ENCODE measurements around the gene PRUNE2. TPM values are rescaled to one million over a fixed set of nuclear protein-coding genes. Genes with fewer than 3 reads are reported as not detected.

PRUNE2 gene
- total RNA-seq, 1 experiment from 2014 or later: 3.5 TPM

GRCh38 chr9:76725011-76725546, 180.8 kb downstream of the PRUNE2 start:
- Mint-ChIP-seq H3K4me3 (ENCODE audit: unreplicated experiment) (no peak overlapping the region), H3K9me3 (ENCODE audit: unreplicated experiment) (no peaks in the 10 kb centered on the region), H3K36me3 (ENCODE audit: insufficient read depth, unreplicated experiment) (no peaks in the 10 kb centered on the region), H3K27me3 (ENCODE audit: insufficient read depth, unreplicated experiment) (no peaks in the 10 kb centered on the region), H3K4me1 (ENCODE audit: low read depth, unreplicated experiment) (no peaks in the 10 kb centered on the region), H3K27ac (ENCODE audit: unreplicated experiment) (no peak overlapping the region)
- Histone ChIP-seq H3K9me3 (no peaks in the 10 kb centered on the region), H3K4me3 (ENCODE audit: low read depth, low read length) (no peak overlapping the region), H3K4me1 (no peaks in the 10 kb centered on the region), H3K27me3 (replicated peaks; ENCODE audit: control insufficient read depth, insufficient read depth, low read length) (no peaks in the 10 kb centered on the region), H3K36me3 (ENCODE audit: control insufficient read depth, insufficient read depth, low read length) (no peaks in the 10 kb centered on the region)
- no peak for TF ChIP-seq CTCF (IDR thresholded peaks at IDR 0.05; ENCODE audit: insufficient read depth in 1 of 2, low read depth in 1 of 2, low read length in 1 of 2, severe bottlenecking in 1 of 2, unreplicated experiment in 1 of 2)
- CTCF ChIA-PET: no interaction called here
- intact Hi-C loops (cut with micrococcal nuclease; ENCODE audit: unreplicated experiment): no loop called here
- POLR2A ChIA-PET: no interaction called here
- no peak for DNase-seq
- no TSS peak for BruUV-seq (replicated peaks)

DNA sequence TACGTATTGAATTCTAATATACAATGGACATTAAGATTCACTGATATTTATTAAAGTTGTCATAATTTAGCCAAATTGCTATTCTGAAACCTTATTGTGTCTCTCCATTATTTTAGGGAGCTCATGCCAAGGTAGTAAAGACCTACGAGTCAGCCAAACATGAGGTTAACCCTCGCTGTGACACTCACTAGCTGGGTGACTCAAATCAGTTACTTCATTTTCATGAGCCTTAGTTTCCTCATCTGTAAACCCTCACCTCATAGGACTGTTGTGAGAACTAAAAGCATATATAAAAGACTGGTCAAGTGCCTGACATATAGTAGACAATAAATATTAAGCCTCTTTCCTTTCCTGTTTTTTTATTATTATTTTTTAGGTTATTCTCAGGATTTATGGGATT, 185.7 kb downstream of the PRUNE2 start:
- ChIA-PET POLR2A (no interaction called here), CTCF (no interaction called here)
- Histone ChIP-seq H3K27me3 (replicated peaks; ENCODE audit: control insufficient read depth, insufficient read depth, low read length) (no peaks in the 10 kb centered on the region), H3K4me1 (no peaks in the 10 kb centered on the region), H3K36me3 (ENCODE audit: control insufficient read depth, insufficient read depth, low read length) (no peaks in the 10 kb centered on the region), H3K9me3 (no peaks in the 10 kb centered on the region), H3K4me3 (ENCODE audit: low read depth, low read length) (no peak overlapping the region)
- Mint-ChIP-seq H3K4me1 (ENCODE audit: low read depth, unreplicated experiment) (peaks cover 5% of the 10 kb centered on the region), H3K9me3 (ENCODE audit: unreplicated experiment) (no peaks in the 10 kb centered on the region), H3K36me3 (ENCODE audit: insufficient read depth, unreplicated experiment) (no peaks in the 10 kb centered on the region), H3K27ac (ENCODE audit: unreplicated experiment) (no peak overlapping the region), H3K27me3 (ENCODE audit: insufficient read depth, unreplicated experiment) (no peaks in the 10 kb centered on the region), H3K4me3 (ENCODE audit: unreplicated experiment) (no peak overlapping the region)
- intact Hi-C loops (cut with micrococcal nuclease; ENCODE audit: unreplicated experiment): no loop called here
- no peak for DNase-seq
- TF ChIP-seq CTCF (IDR thresholded peaks at IDR 0.05; ENCODE audit: insufficient read depth in 1 of 2, low read depth in 1 of 2, low read length in 1 of 2, severe bottlenecking in 1 of 2, unreplicated experiment in 1 of 2): no peak
- BruUV-seq (replicated peaks): no TSS peak

GRCh38 chr9:76718166-76718565, 187.7 kb downstream of the PRUNE2 start:
- Histone ChIP-seq H3K9me3 (no peaks in the 10 kb centered on the region), H3K27me3 (replicated peaks; ENCODE audit: control insufficient read depth, insufficient read depth, low read length) (no peaks in the 10 kb centered on the region), H3K4me1 (no peaks in the 10 kb centered on the region), H3K4me3 (ENCODE audit: low read depth, low read length) (no peak overlapping the region), H3K36me3 (ENCODE audit: control insufficient read depth, insufficient read depth, low read length) (no peaks in the 10 kb centered on the region)
- TF ChIP-seq CTCF (IDR thresholded peaks at IDR 0.05; ENCODE audit: insufficient read depth in 1 of 2, low read depth in 1 of 2, low read length in 1 of 2, severe bottlenecking in 1 of 2, unreplicated experiment in 1 of 2): no peak
- Mint-ChIP-seq H3K9me3 (ENCODE audit: unreplicated experiment) (no peaks in the 10 kb centered on the region), H3K27ac (ENCODE audit: unreplicated experiment) (no peak overlapping the region), H3K36me3 (ENCODE audit: insufficient read depth, unreplicated experiment) (no peaks in the 10 kb centered on the region), H3K4me3 (ENCODE audit: unreplicated experiment) (no peak overlapping the region), H3K4me1 (ENCODE audit: low read depth, unreplicated experiment) (peaks cover 5% of the 10 kb centered on the region), H3K27me3 (ENCODE audit: insufficient read depth, unreplicated experiment) (no peaks in the 10 kb centered on the region)
- ChIA-PET CTCF (no interaction called here), POLR2A (no interaction called here)
- peak in 1 of 2 experiments; percentile 3 for DNase-seq
- intact Hi-C loops (cut with micrococcal nuclease; ENCODE audit: unreplicated experiment): no loop called here
- BruUV-seq (replicated peaks): no TSS peak

Data from Caco-2 (cell line).